Measurements from ENCODE around the gene BDKRB2.

The BDKRB2 gene

DNA sequence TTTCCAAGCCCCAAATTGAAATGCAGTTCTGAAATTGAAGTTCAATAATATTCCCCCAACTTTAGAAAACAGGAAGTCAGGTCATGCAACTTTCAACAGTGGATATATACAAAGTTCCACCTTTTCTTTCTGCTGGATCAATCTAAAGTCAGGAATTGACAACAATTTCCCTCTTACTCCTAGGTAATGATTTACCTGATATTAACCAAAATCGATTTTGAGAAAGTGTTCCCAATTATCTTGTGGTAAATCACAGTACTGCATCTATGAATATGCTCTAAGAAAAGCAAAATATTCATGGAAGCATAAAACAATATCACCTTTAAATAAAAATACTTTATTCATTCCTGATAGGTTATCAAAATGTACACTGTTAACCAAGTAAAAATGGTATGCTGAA lies 79.8 kb downstream of the BDKRB2 start:
- no peak overlapping the region for H3K4me2 ChIP-seq (ENCODE audit: low read length)
- no peaks in the 10 kb centered on the region for H3K4me1 ChIP-seq (ENCODE audit: low read length)
- H3K27ac ChIP-seq (ENCODE audit: low read length) = no peak overlapping the region
- H4K20me1 ChIP-seq (ENCODE audit: insufficient read depth, low read length) = no peaks in the 10 kb centered on the region
- H2AFZ ChIP-seq (ENCODE audit: low read depth, low read length) = no peak overlapping the region
- H3K9ac ChIP-seq (ENCODE audit: low read length) = no peak overlapping the region
- TF ChIP-seq EZH2phosphoT487 (IDR thresholded peaks at IDR 0.05; ENCODE audit: low read depth) = no peak
- TF ChIP-seq, protein P1, sequence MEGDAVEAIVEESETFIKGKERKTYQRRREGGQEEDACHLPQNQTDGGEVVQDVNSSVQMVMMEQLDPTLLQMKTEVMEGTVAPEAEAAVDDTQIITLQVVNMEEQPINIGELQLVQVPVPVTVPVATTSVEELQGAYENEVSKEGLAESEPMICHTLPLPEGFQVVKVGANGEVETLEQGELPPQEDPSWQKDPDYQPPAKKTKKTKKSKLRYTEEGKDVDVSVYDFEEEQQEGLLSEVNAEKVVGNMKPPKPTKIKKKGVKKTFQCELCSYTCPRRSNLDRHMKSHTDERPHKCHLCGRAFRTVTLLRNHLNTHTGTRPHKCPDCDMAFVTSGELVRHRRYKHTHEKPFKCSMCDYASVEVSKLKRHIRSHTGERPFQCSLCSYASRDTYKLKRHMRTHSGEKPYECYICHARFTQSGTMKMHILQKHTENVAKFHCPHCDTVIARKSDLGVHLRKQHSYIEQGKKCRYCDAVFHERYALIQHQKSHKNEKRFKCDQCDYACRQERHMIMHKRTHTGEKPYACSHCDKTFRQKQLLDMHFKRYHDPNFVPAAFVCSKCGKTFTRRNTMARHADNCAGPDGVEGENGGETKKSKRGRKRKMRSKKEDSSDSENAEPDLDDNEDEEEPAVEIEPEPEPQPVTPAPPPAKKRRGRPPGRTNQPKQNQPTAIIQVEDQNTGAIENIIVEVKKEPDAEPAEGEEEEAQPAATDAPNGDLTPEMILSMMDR (IDR thresholded peaks at IDR 0.05; ENCODE audit: low read depth, low read length) = no peak
- H3K36me3 ChIP-seq (replicated peaks; ENCODE audit: low read depth, low read length) = peaks cover 11% of the 10 kb centered on the region
- H3K27me3 ChIP-seq (ENCODE audit: low read depth, low read length) = no peaks in the 10 kb centered on the region
- no peaks in the 10 kb centered on the region for H3K79me2 ChIP-seq (ENCODE audit: low read length)
- H3K4me3 ChIP-seq (ENCODE audit: low read length) = no peak overlapping the region
- no peaks in the 10 kb centered on the region for H3K9me3 ChIP-seq (ENCODE audit: insufficient read depth, low read length)

DNA sequence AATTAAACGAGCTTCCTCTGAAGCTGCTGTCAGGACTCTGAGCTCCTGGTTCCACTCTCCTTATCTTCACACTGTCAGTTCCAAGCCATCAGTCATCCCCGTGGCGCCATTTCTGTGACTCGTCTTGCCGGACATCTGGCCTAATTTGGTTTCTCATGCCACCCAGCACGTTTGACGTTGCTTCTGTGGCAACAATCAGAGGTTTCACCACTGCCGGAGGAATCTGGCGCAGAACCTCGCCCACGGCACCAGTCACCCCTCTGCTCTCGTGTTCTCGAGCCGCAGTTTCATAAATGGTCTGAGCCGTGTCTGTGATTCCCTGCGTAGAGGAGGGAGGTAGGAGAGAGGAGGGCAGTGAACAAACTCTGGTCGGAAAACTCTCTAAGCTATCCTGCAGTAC lies 81.0 kb downstream of the BDKRB2 start:
- H3K9ac ChIP-seq (ENCODE audit: low read length) = no peak overlapping the region
- no peak overlapping the region for H3K4me2 ChIP-seq (ENCODE audit: low read length)
- no peak overlapping the region for H3K4me3 ChIP-seq (ENCODE audit: low read length)
- no peak overlapping the region for H2AFZ ChIP-seq (ENCODE audit: low read depth, low read length)
- no peak overlapping the region for H3K27ac ChIP-seq (ENCODE audit: low read length)
- H3K79me2 ChIP-seq (ENCODE audit: low read length) = no peaks in the 10 kb centered on the region
- no peaks in the 10 kb centered on the region for H3K9me3 ChIP-seq (ENCODE audit: insufficient read depth, low read length)
- no peaks in the 10 kb centered on the region for H3K27me3 ChIP-seq (ENCODE audit: low read depth, low read length)
- TF ChIP-seq EZH2phosphoT487 (IDR thresholded peaks at IDR 0.05; ENCODE audit: low read depth) = no peak
- TF ChIP-seq, protein P1 (IDR thresholded peaks at IDR 0.05; ENCODE audit: low read depth, low read length) = no peak
- no peaks in the 10 kb centered on the region for H4K20me1 ChIP-seq (ENCODE audit: insufficient read depth, low read length)
- H3K36me3 ChIP-seq (replicated peaks; ENCODE audit: low read depth, low read length) = peaks cover 7% of the 10 kb centered on the region
- no peaks in the 10 kb centered on the region for H3K4me1 ChIP-seq (ENCODE audit: low read length)

DNA sequence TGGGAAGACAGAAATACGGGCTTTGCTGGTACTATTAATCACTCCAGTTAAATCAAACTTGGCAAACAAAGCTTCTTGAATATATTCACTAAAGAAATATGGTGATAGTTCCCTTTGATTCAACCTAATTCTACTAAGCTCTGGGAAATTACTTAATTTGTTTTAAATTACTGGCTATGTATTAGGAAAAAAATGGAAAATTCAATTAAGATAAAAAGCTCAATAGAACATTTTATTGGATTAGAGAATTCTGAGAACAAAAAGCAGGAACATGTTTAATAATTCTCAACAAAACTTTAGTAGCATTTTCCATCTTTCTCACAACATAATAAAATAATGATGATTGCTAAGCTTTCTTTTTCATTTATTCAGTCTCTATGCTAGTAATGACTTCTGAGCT lies 81.6 kb downstream of the BDKRB2 start:
- TF ChIP-seq, protein P1 (IDR thresholded peaks at IDR 0.05; ENCODE audit: low read depth, low read length) = no peak
- no peak for TF ChIP-seq EZH2phosphoT487 (IDR thresholded peaks at IDR 0.05; ENCODE audit: low read depth)
- H3K27ac ChIP-seq (ENCODE audit: low read length) = no peak overlapping the region
- peaks cover 7% of the 10 kb centered on the region for H3K36me3 ChIP-seq (replicated peaks; ENCODE audit: low read depth, low read length)
- H3K79me2 ChIP-seq (ENCODE audit: low read length) = no peaks in the 10 kb centered on the region
- no peak overlapping the region for H3K9ac ChIP-seq (ENCODE audit: low read length)
- no peak overlapping the region for H3K4me2 ChIP-seq (ENCODE audit: low read length)
- H4K20me1 ChIP-seq (ENCODE audit: insufficient read depth, low read length) = no peaks in the 10 kb centered on the region
- H3K9me3 ChIP-seq (ENCODE audit: insufficient read depth, low read length) = no peaks in the 10 kb centered on the region
- no peaks in the 10 kb centered on the region for H3K27me3 ChIP-seq (ENCODE audit: low read depth, low read length)
- no peak overlapping the region for H3K4me3 ChIP-seq (ENCODE audit: low read length)
- H2AFZ ChIP-seq (ENCODE audit: low read depth, low read length) = no peak overlapping the region
- H3K4me1 ChIP-seq (ENCODE audit: low read length) = no peaks in the 10 kb centered on the region

DNA sequence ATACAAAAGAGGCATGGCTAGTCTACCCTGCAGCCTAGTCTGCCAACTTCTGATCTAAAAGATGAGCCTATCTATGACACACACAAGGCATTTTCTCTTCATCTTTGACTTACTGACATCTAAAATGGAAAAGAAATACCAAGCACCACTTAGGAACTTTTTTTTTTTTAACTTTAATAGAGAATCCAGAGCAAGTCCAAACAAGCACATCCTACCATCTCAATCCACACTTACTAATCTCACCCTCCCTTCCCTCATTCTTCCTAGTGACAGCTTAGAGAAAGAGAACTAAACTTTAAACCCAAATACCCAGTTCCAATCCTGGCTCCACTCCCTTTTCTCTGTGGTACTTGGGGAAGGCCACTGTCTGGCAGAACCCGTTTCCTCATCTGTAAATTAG lies 83.2 kb downstream of the BDKRB2 start:
- Histone ChIP-seq H3K27me3 (ENCODE audit: low read depth, low read length) (no peaks in the 10 kb centered on the region), H3K79me2 (ENCODE audit: low read length) (no peaks in the 10 kb centered on the region), H4K20me1 (ENCODE audit: insufficient read depth, low read length) (no peaks in the 10 kb centered on the region), H3K36me3 (replicated peaks; ENCODE audit: low read depth, low read length) (peaks cover 7% of the 10 kb centered on the region), H3K4me1 (ENCODE audit: low read length) (no peaks in the 10 kb centered on the region), H3K9ac (ENCODE audit: low read length) (no peak overlapping the region), H3K9me3 (ENCODE audit: insufficient read depth, low read length) (no peaks in the 10 kb centered on the region), H3K4me2 (ENCODE audit: low read length) (no peak overlapping the region), H3K4me3 (ENCODE audit: low read length) (no peak overlapping the region), H2AFZ (ENCODE audit: low read depth, low read length) (no peak overlapping the region), H3K27ac (ENCODE audit: low read length) (no peak overlapping the region)
- no peak for TF ChIP-seq EZH2phosphoT487 (IDR thresholded peaks at IDR 0.05; ENCODE audit: low read depth)
- TF ChIP-seq, protein P1 (IDR thresholded peaks at IDR 0.05; ENCODE audit: low read depth, low read length) = no peak

Measured in OCI-LY3 (cell line).